HepG2 (cell line): Measurements from ENCODE around the gene GNAZ. TPM values are rescaled to one million over a fixed set of nuclear protein-coding genes. Genes with fewer than 3 reads are reported as not detected.

Experiments used
- ASH2L ChIP-seq: fragments of 300-600, 200-600 bp; sonication (generic); IDR thresholded peaks from 2 replicates; pipeline ENCODE4 v1.7.0; 2017; ENCODE audit warnings: low read depth, mild to moderate bottlenecking, moderate library complexity, mixed read lengths, low read length; ENCODE audit not compliant: insufficient read length
- BRF2 ChIP-seq: sonication (generic); formaldehyde crosslinking; IDR thresholded peaks from 2 replicates; pipeline ENCODE4 v1.8.1; 2022; ENCODE audit warnings: mild to moderate bottlenecking, missing genetic modification reagents
- CEBPG ChIP-seq: IDR thresholded peaks from 2 replicates; pipeline ENCODE4 v1.6.1; 2016
- GMEB1 ChIP-seq: sonication (generic); formaldehyde crosslinking; IDR thresholded peaks from 2 replicates; pipeline ENCODE4 v1.5.1; 2020; ENCODE audit warnings: missing genetic modification reagents, mild to moderate bottlenecking, borderline replicate concordance
- ISX ChIP-seq: sonication (generic); formaldehyde crosslinking; conservative IDR thresholded peaks from 2 replicates; pipeline ENCODE4 v1.5.0; 2020; ENCODE audit warnings: missing genetic modification reagents
- KDM4B ChIP-seq: sonication (generic); formaldehyde crosslinking; IDR thresholded peaks from 2 replicates; pipeline ENCODE4 v1.4.0; 2020; ENCODE audit warnings: missing genetic modification reagents
- NFE2L2 ChIP-seq: fragments of 150-350 bp; IDR thresholded peaks from 2 replicates; pipeline ENCODE4 v1.6.1; 2014; ENCODE audit warnings: low read length
- POGK ChIP-seq: sonication (generic); formaldehyde crosslinking; conservative IDR thresholded peaks from 2 replicates; pipeline ENCODE4 v1.8.0; 2022; ENCODE audit warnings: mild to moderate bottlenecking, moderate library complexity, missing genetic modification reagents
- POLR2G ChIP-seq: fragments of 200-400 bp; formaldehyde crosslinking; IDR thresholded peaks from 2 replicates; pipeline ENCODE4 v1.6.1; 2018; ENCODE audit warnings: mild to moderate bottlenecking, low read depth, low read length, moderate library complexity
- RBM39 ChIP-seq: fragments of 200-400 bp; formaldehyde crosslinking; IDR thresholded peaks from one replicate; pipeline ENCODE4 v1.6.1; 2018; ENCODE audit warnings: antibody characterized with exemption, mild to moderate bottlenecking, low read depth, low read length; ENCODE audit not compliant: poor library complexity, severe bottlenecking
- SMAD9 ChIP-seq: sonication (generic); formaldehyde crosslinking; IDR thresholded peaks from 2 replicates; pipeline ENCODE4 v1.5.1; 2020; ENCODE audit warnings: mild to moderate bottlenecking, missing genetic modification reagents
- TEF ChIP-seq: sonication (generic); formaldehyde crosslinking; IDR thresholded peaks from 2 replicates; pipeline ENCODE4 v1.5.0; 2020; ENCODE audit warnings: missing genetic modification reagents
- TOE1 ChIP-seq: sonication (generic); formaldehyde crosslinking; IDR thresholded peaks from 2 replicates; pipeline ENCODE4 v1.4.0; 2020; ENCODE audit warnings: mild to moderate bottlenecking, missing genetic modification reagents
- ZBTB14 ChIP-seq: sonication (generic); formaldehyde crosslinking; IDR thresholded peaks from 2 replicates; pipeline ENCODE4 v1.4.0; 2020; ENCODE audit warnings: missing genetic modification reagents
- ZBTB49 ChIP-seq: sonication (generic); formaldehyde crosslinking; IDR thresholded peaks from 2 replicates; pipeline ENCODE4 v1.4.0; 2020; ENCODE audit warnings: missing genetic modification reagents, borderline replicate concordance
- ZNF205 ChIP-seq: IDR thresholded peaks from 2 replicates; pipeline ENCODE4 v1.6.1; 2018; ENCODE audit warnings: missing biosample characterization, missing genetic modification reagents
- ZNF207 ChIP-seq: fragments of 450-650 bp; IDR thresholded peaks from 2 replicates; pipeline ENCODE4 v1.6.1; 2016; ENCODE audit warnings: antibody characterized with exemption, borderline replicate concordance
- ZNF224 ChIP-seq: sonication (generic); formaldehyde crosslinking; IDR thresholded peaks from 2 replicates; pipeline ENCODE4 v1.5.0; 2020; ENCODE audit warnings: mild to moderate bottlenecking, missing genetic modification reagents
- ZNF3 ChIP-seq: IDR thresholded peaks from 2 replicates; pipeline ENCODE4 v1.7.0; 2017; ENCODE audit warnings: inconsistent platforms
- ZNF451 ChIP-seq: sonication (generic); formaldehyde crosslinking; IDR thresholded peaks from 2 replicates; pipeline ENCODE4 v1.5.0; 2020; ENCODE audit warnings: mild to moderate bottlenecking, missing genetic modification reagents
- ZNF83 ChIP-seq: sonication (generic); formaldehyde crosslinking; IDR thresholded peaks from 2 replicates; pipeline ENCODE4 v1.4.0; 2020; ENCODE audit warnings: missing genetic modification reagents, mild to moderate bottlenecking, borderline replicate concordance
- polyA plus RNA-seq, 8 experiments: library from polyadenylated mRNA; depleted of rRNA in 3 of 8; stranded (reverse) in 7 of 8; unstranded in 1 of 8; fragments of >200 nt; fragmentation: Illumina TruSeq in 4 of 8; extraction: Trizol in 4 of 8; gene quantifications; 2 replicates each; pipeline versions ENCODE4 v1.2.1 to v1.2.3, GENCODE V29; 2011 to 2016; ENCODE audit warnings: low read depth in 4 of 8, missing spikeins in 1 of 8, mixed read lengths in 1 of 8; ENCODE audit not compliant: insufficient read depth in 1 of 8
- total RNA-seq, 5 experiments: library from RNA; depleted of rRNA; stranded (reverse); fragments of >200 nt; fragmentation: Illumina TruSeq; extraction: Trizol; gene quantifications; 2 replicates each; pipeline ENCODE4 v1.2.3, GENCODE V29; 2016; ENCODE audit warnings: low read depth in 1 of 5

Gene GNAZ
- total and polyA plus RNA-seq, 2 of the 13 experiments (the other 11 are each of a cell fraction or from before 2014, with no cell fraction given): 11.4 to 22.3 TPM

GRCh38 chr22:23070418-23071229 is at the start of gene GNAZ (continued):
- no peak for TF ChIP-seq GMEB1 (CRISPR knock-in tag)
- no peak for TF ChIP-seq ZBTB49 (CRISPR knock-in tag)
- TF ChIP-seq ZBTB14 (CRISPR knock-in tag): no peak
- TF ChIP-seq SMAD9 (CRISPR knock-in tag): no peak
- TF ChIP-seq BRF2 (CRISPR knock-in tag): no peak
- no peak for TF ChIP-seq ZNF451 (CRISPR knock-in tag)
- no peak for TF ChIP-seq ZNF83 (CRISPR knock-in tag)
- no peak for TF ChIP-seq TEF (CRISPR knock-in tag)
- TF ChIP-seq ISX (CRISPR knock-in tag): no peak
- peak; percentile 38; the same call in 1 of the 2 replicates for TF ChIP-seq POLR2G
- TF ChIP-seq ASH2L: no peak
- no peak for TF ChIP-seq ZNF205 (CRISPR knock-in tag)
- TF ChIP-seq ZNF207: no peak
- no peak for TF ChIP-seq TOE1
- TF ChIP-seq ZNF3 (CRISPR knock-in tag): no peak
- TF ChIP-seq ZNF224: no peak
- no peak for TF ChIP-seq KDM4B
- TF ChIP-seq NFE2L2: no peak
- TF ChIP-seq POGK (CRISPR knock-in tag): no peak
- no peak for TF ChIP-seq CEBPG (CRISPR knock-in tag)
- TF ChIP-seq RBM39: no peak
